Smooth muscle cell of bladder (primary cell): Measurements from ENCODE around the gene GSTM3. TPM values are rescaled to one million over a fixed set of nuclear protein-coding genes. Genes with fewer than 3 reads are reported as not detected.

ENCODE experiments used
- total RNA-seq: library from RNA; depleted of rRNA; stranded (reverse); fragments of >200 nt; gene quantifications from 2 replicates; pipeline ENCODE4 v1.2.3, GENCODE V29; 2014

The GSTM3 gene
- 215 and 220 TPM in 2 replicates for total RNA-seq

DNA sequence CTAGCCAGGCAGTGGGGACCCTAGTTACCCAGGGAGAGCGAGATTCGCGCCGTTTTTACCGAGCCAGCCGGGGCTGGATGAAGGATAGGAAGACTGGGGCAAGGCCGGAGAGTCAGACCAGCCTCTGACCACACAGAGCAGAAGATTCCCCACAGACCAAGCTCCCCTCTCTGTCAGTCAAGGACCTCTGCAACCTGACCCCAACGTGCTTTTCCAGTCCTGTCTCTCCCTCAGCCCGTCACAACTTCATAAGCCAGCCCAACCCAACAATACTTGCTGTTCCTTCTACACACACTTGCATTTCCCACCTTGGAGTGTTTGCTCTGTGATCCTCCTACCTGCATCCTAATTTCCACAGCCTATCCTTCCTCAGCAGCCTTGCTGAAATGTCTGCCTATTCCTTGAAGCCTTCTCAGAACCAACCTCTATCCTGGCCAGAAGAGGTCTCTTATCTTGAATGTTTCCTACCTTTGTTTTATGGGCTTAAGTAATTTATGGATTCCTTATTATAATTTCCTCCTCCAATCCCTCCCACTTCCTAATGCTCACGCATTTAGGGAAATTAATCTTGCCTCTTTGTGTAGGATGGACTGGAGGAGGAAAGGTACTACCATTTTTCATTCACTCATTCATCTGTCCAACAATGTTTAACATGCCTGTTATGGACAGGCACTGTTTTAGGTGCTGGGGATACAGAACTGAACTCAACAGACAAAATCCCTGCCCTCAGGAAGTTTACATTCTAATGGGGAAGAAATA is at the start of gene GSTM3:
Gene GSTM3 (minus strand): TSS at position 424 of the 759 bp plus-strand sequence. CDS start 751 bp downstream, outside the sequence.

DNA sequence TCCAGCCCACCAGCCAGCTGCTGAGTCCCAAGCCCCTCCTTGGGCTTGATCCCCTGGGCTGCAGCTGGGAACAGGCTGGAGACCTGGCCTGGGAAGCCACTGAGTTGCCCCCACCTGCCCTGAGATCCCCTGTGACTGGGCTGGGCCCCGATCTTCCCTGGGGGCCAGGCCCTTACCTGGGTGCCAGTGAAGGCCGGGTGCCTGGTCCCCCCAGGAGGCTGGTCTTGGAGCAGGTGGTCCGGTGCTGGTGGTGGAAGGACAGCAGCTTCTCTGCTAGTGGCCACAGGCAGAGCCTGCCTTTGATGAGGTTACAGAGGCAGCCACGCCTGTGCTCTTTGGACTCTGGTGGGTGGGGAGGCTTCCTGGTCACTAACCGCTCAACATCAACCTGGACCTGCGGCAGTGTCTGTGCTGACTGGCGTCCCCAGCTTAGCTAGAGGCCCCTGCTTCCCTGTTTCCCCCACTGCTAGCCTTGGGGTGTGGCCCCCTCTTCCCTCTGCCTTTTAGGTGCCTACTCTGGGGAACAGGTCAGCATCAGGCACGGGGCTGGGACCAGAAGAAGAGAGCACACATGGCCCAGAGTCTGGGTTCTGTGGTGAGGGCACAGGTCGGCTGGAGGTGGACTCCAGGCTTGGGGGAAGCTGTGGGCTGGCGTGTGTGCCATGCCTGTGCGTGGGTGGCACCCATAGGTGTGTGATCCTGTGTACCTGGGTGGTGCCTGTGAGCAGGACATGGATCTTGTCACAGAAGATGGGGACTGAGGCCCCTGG is 23.0 kb upstream of the GSTM3 start, which contains the start of gene EPS8L3:
Gene EPS8L3 (minus strand): TSS at position 278 of the 770 bp plus-strand sequence. CDS start 2,174 bp downstream, outside the sequence.

DNA sequence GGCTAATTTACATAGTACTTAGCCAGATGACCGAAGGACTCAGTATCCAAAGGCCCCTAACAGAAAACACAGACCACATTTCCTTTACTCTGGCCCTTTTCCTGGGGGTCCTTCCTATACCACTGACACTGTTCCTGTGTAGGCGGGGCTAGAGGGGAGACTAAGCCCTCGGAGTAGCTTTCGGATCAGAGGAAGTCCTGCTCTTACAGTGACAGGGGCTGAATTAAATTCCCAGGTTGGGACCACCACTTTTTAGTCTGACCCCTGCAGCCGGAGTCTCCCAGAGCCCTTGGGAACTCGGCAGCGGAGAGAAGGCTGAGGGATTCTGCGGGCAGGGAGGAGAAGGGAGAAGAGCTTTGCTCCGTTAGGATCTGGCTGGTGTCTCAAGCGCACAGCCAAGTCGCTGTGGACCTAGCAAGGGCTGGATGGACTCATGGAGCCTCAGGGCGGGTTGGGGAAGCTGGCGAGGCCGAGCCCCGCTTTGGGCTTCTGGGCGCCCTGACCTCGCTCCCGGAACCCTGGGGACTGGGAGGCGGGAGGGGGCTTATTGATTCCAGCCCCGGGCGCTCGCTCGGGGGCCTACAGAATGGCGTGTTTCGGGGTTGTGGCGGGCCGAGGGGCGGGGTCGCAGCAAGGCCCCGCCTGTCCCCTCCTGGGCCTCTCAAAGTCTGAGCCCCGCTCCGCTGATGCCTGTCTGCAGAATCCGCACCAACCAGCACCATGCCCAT is 29.1 kb downstream of the GSTM3 start, which contains the start of gene GSTM5:
Gene GSTM5 (plus strand): TSS at position 659 of the 728 bp plus-strand sequence. CDS start 62 bp downstream, at position 721.

DNA sequence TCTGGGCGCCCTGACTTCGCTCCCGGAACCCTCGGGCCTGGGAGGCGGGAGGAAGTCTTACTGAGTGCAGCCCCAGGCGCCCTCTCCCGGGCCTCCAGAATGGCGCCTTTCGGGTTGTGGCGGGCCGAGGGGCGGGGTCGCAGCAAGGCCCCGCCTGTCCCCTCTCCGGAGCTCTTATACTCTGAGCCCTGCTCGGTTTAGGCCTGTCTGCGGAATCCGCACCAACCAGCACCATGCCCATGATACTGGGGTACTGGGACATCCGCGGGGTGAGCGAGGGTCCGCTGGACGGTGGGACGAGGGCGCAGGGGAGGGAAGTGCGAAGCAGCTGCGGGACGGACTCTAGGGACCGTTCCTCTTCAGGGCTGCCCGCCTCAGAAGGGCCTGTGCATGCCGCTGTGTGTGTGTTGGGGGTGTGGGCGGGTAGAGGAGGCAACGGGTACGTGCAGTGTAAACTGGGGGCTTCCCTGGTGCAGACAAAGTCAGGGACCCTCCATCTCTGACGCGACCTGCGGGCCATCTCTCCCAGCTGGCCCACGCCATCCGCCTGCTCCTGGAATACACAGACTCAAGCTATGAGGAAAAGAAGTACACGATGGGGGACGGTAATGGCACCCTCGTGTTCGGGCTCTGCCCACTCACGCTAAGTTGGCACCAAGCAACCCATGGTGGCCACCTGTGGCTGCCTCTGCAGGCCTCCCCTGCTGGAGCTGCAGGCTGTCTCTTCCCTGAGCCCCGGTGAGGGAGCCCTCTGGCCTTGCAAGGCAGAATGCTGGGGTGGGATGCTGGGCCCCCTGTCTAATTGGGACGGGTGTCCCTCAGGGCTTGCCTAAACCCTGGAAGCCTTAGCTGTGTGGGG is 53.0 kb downstream of the GSTM3 start, which contains the start of gene GSTM1:
Gene GSTM1 (plus strand): TSS at position 177 of the 859 bp plus-strand sequence. CDS start 57 bp downstream, at position 234.

Other genes with a start within 250 kb of the GSTM3 start
- 3.6 TPM in 2 replicates for gene CYB561D1, start 246.9 kb downstream of the GSTM3 start, total RNA-seq
- gene AMIGO1, start 231.3 kb downstream of the GSTM3 start, total RNA-seq: 1.6 and 2.0 TPM in 2 replicates
- gene GPR61, start 201.2 kb downstream of the GSTM3 start, total RNA-seq: 0.28 TPM in 2 replicates
- 11.7 and 13.7 TPM in 2 replicates for gene GNAI3, start 192.4 kb downstream of the GSTM3 start, total RNA-seq
- gene GNAT2, start 121.4 kb downstream of the GSTM3 start, total RNA-seq: 0.28 and 0.37 TPM in 2 replicates
- gene AMPD2, start 121.2 kb downstream of the GSTM3 start, total RNA-seq: 73.5 and 83.7 TPM in 2 replicates
- gene GSTM4, start 84.9 kb downstream of the GSTM3 start, total RNA-seq: 14.8 and 18.4 TPM in 2 replicates
- gene GSTM2, start 73.0 kb downstream of the GSTM3 start, total RNA-seq: 16.2 and 20.0 TPM in 2 replicates
- 9.0 and 9.6 TPM in 2 replicates for gene GSTM1, start 53.2 kb downstream of the GSTM3 start, total RNA-seq
- 8.5 and 13.3 TPM in 2 replicates for gene GSTM5, start 28.8 kb downstream of the GSTM3 start, total RNA-seq
- not detected in 2 replicates for gene EPS8L3, start 22.9 kb upstream of the GSTM3 start, total RNA-seq
- 38.0 and 47.1 TPM in 2 replicates for gene CSF1, start 169.8 kb upstream of the GSTM3 start, total RNA-seq
- gene AHCYL1, start 243.7 kb upstream of the GSTM3 start, total RNA-seq: 51.1 and 92.3 TPM in 2 replicates